Left renal pelvis (tissue), 4 donors: Measurements from ENCODE around the gene SYNM. TPM values are rescaled to one million over a fixed set of nuclear protein-coding genes. Genes with fewer than 3 reads are reported as not detected.
A peak's percentile ranks its signal among the peaks of the same experiment; 100 is the strongest.

Experiments
- DNase-seq, 4 donors: peaks; one replicate each; pipeline ENCODE4 v3.0.0-alpha.2; 2013; ENCODE audit warnings: low read depth in 4 of 4, low spot score in 3 of 4
- polyA plus RNA-seq, 4 donors: library from polyadenylated mRNA; unstranded; fragments of 120-200 nt; gene quantifications; one replicate each; pipeline ENCODE4 v1.2.1, GENCODE V29; 2013; ENCODE audit not compliant: insufficient read length in 4 of 4

Gene SYNM
- polyA plus RNA-seq, 4 donors, result 1.8 to 3.1 (median 2.1) TPM

DNA sequence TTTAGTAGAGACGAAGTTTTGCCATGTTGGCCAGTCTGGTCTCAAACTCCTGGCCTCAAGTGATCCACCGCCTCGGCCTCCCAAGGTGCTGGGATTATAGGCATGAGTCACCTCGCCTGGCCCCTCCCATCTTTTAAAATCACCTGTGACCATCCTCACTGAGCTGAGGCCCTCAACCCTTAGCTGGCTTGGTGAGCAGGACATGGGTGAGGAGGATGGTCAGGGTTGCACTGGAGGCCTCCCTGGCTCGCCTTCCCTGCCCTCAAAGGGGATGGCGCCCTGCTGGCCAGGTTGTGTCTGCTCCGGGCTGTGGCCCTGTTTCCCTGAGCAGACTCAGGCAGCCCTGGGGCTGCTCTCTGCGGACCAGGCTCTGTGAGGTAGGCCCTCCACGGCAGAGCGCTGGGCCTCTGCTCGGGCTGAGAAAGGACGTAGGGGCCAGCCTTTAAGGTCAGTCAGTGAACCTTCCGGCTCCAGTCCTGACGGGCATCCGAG, 33.7 kb downstream of the SYNM start:
- no peak for DNase-seq

DNA sequence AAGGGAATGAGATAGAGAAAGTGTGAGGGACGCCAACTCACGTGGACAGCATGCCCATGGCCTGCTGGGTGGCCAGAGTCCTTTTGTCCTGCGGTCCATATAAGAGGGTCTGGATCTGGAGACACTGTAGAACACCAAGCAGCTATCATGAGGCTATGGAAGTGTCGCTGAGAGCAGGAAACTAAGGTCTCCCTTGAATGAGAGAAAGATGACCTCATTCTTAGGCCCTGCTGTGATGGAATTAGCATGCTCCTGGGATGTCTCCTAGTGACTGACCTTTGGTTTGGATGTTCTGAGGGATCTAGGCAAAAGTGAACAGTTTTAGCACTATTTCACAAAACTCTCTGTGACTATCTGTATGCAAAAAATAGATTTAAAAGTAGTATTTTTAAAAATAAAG, 34.4 kb downstream of the SYNM start:
- no peak for DNase-seq

DNA sequence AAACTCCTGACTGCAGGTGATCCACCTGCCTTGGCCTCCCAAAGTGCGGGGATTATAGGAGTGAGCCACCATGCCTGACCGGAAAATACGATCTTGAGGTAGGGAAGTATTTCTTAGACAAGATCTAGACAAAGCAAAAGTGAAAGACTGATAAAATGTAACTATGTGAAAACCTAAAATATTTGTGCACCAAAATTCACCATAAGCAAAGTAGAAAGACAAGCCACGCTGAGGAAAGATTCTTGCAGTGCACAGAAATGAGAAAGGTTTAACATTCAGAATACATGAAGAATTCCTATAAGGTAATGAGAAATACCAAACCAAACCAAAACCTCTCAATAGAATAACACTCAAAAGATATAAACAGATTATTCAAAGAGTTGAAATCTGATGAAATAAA, 35.7 kb downstream of the SYNM start:
- DNase-seq, result no peak

DNA sequence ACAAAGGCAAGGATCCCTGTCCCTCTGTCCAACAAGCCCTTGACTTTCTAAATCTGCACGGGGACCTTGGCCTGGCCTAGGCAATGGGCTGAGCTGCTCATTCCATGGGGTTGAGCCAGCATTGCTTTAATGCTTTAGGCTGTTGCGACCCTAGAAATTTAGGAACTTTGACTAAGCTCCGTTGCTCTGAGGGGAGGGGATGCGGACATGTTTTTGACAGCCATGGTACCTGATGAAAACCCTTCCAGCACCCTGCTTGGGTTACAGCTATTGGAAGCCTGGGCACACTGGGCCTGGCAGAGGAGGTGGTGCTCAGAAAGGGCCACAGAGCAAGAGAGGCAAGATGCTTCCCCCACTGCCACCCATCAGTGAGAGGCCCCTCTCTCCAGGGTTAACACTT, 37.1 kb downstream of the SYNM start:
- no peak for DNase-seq

DNA sequence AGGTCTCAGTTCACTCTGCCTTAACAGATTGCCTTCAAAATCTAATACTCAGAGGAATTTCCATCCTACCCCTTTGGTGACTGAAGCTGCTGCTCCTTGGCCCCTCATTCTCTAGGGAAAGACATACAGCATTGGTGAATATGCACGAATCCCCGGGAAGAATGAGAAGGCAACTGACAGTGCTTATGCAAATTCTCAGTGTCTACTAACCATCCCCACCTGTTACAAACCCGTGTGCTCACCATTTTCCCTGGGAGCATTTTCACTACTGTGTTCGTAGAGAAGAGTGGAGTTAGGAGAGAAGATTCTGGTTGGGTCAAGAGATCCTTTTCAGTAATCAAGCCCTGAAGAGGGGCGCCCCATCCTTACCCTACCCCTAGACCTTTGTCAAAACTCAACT, 37.7 kb downstream of the SYNM start:
- DNase-seq, result no peak

DNA sequence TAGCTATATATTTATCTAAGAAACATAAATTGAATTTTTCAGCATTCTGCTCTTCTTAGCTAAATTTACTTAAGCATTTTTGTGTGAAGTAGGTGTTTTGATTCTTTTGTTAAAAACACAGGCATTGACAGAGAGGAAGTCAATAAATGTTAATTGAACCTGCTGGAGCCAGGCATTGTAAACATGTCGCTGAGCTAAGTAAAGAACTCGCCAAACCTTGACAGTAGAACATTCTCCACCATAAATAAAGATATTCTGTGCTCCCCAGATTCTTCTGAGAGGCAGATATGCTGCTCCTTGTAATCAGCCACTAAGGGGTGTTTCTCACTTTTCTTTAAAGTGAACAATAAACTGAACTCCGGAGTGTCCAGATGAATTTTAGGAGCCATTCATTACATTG, 38.4 kb downstream of the SYNM start:
- DNase-seq, result no peak

DNA sequence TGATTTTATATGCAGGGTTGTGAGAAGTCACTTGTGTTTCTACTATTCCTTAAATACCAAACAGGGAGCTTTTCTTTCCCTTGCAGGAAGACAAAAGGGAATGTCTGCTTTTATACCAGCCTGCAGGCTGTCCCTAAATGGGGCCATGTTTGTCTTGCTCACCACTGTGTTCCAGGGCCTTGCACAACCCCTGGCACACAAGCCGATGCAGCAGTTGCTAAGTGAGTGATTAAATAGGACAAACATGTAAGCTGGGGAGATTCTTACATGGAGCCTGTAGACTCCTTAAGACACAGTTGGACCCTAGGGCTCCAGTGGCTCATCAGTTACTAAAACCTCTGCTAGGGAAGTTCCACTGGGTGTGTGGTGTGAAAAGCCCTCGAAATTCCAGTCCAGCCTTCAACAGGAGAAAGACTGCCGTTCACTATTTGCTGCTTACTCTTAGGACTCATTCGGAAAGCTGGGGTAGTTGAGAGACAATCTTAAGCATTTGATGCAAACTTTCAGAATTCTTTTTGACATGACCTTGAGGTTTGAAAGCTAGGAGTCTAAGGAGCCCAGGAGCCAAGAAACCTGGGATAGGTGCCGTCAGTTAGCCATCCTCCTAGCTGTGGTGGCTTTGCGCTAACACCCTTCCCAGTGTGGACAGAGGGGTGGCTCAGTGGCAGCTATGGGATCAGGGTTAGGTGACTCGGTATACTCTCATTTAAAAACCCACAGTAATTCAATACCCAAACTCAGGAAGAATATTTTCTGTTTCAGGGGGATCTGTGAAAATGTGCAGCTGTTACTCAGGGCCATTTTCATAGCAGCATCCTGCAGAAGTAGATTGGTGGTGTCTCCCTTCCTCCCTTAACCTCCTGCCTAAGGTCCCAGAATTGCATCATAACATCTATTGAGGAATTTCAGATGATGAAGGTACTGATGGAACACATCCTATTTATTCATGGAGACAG, 39.1 kb downstream of the SYNM start:
- DNase-seq, result no peak

DNA sequence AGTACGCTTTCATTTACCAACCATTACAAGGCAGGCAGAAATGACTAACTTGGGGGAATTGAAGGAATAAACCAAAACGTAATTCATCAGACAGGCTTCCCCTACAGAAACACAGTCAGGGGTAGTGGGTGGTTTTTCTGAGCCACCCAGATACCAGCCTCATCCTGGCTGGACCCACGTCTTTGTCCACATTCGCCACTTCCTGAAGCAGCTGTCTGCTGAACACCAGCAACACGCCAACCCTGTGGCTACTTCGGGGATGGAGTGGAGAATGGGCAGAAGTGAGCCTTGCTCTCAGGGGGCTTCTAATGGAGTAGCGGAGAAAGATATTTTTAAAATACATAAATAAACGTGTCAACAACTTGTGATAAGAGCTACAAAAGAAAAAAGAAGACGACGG, 40.1 kb downstream of the SYNM start:
- no peak for DNase-seq

DNA sequence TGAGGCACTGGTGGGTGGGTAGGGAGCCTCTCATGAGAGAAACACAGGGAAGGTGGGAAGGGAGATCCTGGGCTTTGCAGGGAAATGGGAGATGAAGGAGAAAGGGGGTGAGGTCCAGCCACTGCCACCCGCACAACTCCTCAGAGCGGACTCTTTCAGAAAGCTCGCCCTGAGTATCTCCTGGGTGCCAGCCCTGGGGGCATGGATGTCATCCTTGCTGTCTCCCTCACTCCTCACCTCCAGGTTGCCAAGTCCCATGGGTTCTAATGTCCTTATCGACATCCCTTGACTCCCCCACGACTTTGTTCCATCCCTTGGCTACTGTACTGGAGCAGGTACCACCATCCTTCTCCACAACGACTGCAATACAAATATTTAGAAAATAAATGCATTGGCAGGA, 40.9 kb downstream of the SYNM start:
- DNase-seq, result no peak

DNA sequence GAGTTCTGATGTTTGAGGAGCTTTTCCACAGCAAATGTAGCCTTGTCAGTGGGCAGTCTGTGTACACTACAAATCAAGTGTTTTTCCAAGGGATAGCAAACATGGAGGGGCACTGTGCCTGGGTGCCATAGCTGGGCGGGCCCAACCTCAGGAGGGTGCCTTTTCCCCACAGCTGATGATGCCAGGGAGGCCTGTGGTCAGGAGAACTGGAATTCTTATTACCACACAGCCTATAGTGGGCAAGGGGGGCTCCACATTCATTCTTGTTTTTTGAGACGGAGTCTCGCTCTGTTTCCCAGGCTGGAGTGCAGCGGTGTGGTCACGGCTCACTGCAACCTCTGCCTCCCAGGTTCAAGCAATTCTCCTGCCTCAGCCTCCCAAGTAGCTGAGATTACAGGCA, 41.8 kb downstream of the SYNM start:
- no peak for DNase-seq

DNA sequence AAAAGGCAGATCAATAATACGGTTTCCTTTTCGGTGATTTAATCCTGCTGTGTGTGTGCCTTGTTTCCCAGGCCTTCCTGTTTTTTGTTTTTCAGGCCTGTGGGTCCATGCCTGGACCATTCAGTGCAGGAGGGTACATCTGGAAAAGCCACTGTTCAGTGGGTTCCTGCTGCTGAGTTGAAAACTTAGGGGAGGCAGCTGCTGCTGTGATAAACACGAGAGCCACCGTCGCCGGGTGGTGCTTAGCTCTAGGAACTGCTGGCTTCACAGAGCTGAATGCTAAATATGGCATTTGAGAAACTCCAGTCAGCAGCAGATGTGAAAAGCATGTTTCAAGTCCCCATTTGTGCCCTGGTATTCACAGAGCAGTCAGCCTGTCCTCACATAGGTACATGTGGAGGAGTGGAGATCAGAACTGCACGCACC, 44.0 kb downstream of the SYNM start:
- DNase-seq, result no peak

DNA sequence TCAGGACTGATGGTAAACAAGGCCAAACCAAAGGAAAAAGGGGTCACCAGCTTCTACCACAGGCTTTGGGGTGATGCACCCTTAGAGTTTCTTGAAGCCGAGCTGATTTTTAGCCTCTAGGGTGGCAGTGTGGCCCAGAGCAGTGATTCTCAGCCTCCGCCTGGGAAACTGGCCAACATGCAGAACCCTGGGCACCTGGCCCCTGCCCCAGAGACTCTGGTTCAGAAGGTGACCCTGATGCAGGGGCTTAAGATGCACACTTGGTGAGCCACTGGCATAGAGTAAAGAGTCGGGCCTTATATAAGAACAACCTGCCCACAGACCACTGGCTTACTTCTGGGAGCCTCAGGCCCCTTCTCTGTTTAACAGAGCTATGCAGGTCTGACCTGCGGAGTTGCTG, 44.5 kb downstream of the SYNM start:
- no peak for DNase-seq

DNA sequence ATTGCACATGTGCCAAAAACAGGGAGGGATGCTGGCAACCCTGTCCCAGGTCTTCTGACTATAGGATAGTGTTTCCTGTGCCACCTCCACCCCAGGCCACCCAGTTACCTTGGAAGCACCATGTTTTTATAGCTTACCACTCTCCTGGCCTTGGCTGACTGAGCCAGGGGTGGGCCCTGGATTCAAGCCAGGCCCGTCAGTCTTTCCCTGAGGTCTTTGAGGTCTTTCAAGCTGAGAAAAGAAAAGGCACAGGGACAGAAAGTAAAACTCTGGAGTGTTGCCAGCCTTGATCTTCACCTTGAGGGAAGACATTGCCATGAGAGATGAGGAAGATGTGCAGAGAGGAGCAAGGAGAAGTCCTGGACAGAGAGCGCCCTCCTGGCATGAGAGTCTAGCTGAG, 46.3 kb downstream of the SYNM start:
- no peak for DNase-seq

DNA sequence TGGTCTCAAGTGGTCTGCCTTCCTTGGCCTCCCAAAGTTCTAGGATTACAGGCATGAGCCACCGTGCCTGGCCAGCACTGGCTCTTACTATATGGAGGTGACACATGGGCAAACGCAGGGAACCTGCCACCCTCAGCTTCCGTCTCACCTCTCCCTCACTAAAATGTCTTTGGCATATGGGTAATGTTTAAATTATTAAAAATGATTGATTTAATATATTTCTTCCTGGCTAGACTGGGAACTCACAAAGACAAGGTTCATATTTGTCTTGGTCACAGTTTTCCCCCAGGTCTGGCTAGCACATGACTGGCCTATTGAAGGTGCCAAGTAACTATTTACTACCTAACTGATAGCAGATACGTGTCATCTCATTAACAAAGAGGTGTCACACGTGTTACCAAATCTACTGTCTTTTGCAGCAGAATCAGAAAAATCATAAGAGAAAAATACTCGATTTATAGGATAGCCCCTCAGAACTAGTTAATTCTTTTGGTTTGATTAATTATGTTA, 48.2 kb downstream of the SYNM start:
- no peak for DNase-seq

DNA sequence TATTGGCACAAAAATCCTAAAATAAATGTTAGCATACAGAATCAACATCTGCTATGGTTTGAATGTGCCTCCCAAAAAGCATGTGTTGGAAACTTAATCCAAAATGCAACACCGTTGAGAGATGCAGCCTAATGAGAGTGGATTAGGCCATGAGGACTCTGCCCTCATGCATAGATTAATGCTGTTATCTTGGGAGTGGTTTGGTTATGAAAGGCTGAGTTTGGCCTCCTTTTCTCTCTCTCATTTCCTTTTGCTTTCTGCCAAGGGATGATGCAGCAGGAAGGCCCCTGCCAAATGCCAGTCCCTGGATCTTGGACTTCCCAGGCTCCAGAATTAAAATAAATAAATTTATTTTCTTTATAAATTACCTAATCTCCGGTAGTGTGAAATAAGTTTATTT, 49.4 kb downstream of the SYNM start:
- DNase-seq, result no peak

DNA sequence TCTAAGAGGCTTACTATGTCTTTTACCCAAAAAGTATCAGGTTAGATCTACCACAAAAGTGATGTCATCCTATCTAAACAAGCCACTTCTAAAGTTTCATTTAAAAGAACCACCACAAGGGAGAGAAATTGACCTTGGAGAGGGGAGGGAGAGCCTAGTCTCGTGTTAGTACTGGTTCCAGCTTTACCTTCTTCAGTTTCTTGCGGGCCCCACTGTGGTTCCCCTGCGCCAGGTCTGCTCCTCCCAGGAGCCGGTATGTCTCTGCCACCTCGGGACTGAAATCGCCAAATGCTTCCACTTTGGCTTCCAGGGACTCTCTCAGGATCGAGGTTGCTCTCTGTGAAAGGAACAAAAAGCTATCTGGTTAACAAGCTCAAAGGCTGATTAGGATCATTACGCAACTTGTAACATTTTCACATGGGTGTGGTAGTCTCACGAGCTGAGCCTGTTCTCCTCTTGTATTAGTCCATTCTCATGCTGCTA, 51.1 kb downstream of the SYNM start:
- DNase-seq, result no peak

DNA sequence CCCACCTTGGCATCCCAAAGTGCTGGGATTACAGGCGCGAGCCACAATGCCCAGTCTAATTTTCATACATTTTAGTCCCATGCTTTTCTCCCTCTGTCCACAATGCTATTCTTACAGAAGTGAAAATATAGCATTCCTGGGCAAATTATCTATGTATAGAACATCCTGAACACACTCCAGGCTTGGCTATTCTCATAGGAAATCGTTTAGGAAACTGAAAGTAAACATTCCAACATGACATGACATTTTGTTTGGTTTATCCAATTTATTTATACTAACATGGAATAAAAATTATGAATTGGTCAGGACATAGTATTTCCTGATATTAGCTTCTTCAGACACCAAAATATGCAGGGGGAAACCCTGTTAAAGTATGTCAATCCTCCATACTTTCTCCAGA, 52.6 kb downstream of the SYNM start:
- DNase-seq, result no peak

DNA sequence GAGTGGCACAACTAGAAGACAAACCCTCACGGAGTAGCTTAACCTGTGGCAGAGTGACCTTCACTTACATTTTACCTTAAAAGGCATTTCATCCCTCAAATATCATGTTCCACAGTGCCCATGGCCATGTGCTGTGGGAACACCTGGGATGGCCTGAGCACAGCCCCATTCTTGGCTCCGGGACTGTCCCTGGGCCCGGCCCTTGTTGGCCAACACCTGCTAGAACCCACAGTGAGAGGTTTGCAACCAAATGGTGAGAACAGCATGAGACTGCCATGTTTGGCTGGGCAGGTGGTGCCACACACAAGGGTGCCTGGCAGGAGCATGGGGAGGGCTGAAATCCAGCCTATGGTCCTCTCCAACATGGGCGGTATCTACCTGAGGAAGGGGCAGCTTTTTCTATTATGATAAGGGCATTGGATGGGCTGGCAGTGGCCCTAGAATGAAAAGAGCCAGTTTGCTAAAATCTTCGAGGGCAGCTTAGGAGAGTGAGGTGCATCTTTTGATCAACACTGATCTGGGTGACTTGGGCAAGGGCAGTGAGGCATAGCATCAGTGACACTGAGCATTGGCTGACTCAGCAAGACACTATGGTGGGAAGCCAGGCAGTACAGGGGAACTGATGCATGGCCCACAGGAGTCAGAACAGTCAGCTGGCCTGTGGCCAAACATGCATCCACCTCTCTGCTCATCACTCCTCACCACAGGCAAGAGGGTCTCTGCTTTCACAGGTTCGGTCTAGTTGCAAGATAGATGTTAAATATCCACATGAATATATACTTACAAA, 53.9 kb downstream of the SYNM start:
- peak in 1 of 4 donors; percentile 6 for DNase-seq

DNA sequence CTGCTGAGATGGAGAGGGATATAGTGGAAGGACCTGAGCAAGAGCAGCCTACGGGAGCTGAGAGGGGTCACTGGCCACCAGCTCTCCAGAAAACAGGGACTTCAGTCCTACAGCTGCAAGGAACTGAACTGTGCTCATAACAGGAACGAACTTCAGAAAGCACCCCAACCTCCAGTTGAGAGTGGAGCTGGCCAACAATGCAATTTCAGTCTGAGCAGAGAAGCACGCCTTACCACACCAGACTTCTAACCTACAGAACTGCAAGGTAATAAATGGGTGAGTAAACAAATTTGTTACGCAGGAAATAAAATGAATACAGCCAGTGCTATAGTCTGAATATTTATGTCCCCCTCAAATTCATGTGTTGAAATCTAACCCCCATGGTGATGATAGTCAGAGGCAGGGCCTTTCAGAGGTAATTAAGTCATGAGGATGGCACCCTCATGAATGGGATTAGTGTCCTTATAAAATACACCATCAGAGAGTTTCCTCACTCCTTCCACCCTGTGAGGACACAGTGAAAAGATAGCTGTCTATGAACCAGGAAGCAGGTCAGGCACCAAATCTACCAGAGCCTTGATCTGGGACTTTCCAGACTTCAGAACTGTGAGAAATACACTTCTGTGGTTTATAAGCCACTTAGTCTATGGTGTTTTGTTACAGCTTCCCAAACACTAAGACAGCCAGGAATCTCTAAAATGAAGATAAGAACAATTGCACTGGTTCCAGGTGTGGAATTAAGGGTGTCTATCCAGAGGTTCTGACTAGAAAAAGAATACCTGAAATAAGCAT, 58.6 kb downstream of the SYNM start:
- no peak for DNase-seq

DNA sequence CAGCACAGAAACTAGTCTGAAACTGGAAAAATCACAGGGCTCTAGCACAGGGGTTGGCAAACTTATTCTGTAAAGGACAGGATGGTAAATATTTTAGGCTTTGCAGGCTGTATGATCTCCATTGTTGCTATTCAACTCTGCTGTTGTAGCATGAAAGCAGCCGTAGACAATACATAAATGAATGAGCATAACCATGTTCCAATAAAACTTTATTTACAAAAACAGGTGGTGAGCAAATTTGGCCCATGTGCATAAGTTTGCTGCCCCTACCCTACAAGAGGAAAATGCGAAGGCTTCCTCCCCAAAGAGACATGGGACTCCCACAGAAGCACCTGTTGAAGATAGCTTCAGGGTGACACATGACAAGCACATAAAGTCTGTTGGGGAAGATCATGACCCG, 59.2 kb downstream of the SYNM start:
- no peak for DNase-seq
